ENCODE data around the gene GPR146. TPM values are rescaled to one million over a fixed set of nuclear protein-coding genes. Genes with fewer than 3 reads are reported as not detected.

Gene GPR146, protein sequence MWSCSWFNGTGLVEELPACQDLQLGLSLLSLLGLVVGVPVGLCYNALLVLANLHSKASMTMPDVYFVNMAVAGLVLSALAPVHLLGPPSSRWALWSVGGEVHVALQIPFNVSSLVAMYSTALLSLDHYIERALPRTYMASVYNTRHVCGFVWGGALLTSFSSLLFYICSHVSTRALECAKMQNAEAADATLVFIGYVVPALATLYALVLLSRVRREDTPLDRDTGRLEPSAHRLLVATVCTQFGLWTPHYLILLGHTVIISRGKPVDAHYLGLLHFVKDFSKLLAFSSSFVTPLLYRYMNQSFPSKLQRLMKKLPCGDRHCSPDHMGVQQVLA
- 1.1 to 2.8 TPM (median 2.1 TPM) in 5 replicates for total RNA-seq (2022; extraction: Qiagen RNA extraction)

DNA sequence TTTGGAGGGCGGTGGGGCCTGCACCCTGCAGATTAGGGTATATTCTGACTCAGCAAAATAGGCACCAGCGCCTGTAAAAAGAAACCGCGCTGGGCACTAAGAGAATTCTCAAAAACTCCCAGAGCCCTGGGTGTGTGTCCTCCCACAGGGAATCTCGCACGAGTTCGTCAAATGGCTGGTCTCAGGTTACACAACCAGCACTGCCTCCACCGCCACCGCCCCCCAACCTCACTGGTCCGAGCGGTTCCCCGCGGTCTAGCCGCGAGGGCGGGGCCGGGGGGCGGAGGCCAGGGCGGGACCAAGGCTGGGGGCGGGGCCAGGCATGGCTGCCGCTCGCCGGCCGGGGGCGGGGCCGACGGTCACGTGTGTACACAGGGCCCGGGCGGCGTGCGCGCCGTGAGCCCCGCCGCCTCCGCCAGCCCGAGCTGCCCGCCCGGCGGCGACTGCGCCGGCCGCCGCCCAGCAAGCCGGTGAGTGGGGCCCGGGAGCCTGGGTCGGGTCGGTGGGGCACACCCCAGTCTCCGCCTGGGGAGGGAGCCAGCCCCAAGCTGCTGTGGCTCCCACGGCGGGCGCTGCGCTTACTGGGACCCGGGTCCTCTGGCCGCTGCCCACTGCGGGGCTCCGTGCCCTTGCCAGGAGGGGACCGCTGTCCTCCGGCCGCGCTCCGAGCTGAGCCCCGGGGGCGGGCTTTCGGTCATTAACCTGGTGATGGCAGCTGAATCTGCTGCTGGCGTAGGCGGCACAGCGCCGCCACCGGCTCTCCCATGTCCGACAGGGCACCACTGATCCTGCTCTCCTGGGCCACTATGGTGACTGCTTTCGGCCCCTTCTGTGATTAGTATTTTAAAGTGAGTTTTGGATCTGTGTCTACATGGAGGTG lies at the start of gene GPR146:
Gene GPR146 (plus strand): TSS at position 358 of the 880 bp plus-strand sequence. CDS start 12,970 bp downstream, outside the sequence.

DNA sequence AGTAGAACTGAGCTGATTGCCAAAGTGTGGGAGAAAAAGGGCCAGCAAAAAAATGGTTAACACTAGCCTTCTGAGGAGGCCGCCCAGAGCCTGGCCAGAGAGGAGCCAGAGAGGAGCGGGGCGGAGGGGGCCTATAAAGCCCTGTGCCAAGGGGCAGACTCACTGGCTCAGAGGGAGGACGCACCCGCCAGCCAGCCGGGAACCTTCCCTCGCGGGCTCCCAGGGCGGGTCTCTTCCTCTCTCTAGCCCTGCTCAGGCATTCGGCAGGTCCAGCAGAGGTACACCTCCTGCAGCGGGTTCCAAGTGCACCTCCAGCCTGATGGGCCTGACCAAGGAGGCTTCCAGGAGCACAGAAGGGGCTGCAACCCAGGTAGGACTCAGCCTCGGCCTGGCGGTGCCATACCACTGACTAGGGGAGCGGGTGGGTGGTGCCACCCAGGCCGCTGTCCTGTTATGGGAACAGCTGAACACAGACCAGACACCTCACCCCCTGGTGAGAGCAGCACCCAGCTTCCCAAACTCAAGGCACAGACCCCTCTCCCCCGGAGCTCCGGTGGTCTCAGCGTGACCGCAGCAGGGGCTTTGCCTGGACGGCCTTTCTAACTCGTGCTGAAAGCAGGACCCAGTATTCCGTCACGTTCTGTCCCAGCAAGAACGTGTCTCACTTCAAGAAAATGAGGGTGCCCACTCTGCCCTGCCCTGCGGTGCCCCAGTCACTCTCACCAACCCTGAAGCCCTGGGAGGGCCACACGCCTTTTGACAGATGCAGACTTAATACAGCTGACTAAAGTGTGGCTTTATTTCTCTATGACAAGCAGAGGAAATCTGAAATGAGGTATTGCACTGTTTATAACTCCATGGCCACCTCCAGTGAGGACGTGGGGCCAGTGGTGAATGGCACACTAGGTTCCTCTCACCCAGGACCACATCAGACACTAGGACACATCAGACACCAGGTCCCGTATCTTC lies 43.9 kb downstream of the GPR146 start, which contains the start of gene GPER1:
Gene GPER1 (plus strand): TSS at position 162 of the 969 bp plus-strand sequence. CDS start 3,616 bp downstream, outside the sequence.

Other genes starting within 250 kb of the GPR146 start
- 70.7 to 98.7 TPM (median 95.3 TPM) in 5 replicates for gene SUN1, start 212.1 kb upstream of the GPR146 start, total RNA-seq (2022; extraction: Qiagen RNA extraction)
- gene GET4, start 168.0 kb upstream of the GPR146 start, total RNA-seq (2022; extraction: Qiagen RNA extraction), result 38.1 to 70.1 TPM (median 60.2 TPM) in 5 replicates
- gene ADAP1, start 89.9 kb upstream of the GPR146 start, total RNA-seq (2022; extraction: Qiagen RNA extraction), result 3.5 to 5.4 TPM (median 4.3 TPM) in 5 replicates
- 5.5 to 7.3 TPM (median 5.9 TPM) in 5 replicates for gene COX19, start 69.0 kb upstream of the GPR146 start, total RNA-seq (2022; extraction: Qiagen RNA extraction)
- gene CYP2W1, start 61.4 kb upstream of the GPR146 start, total RNA-seq (2022; extraction: Qiagen RNA extraction), result 0.02 TPM in 1 of 5 replicates, not detected in the others
- 0.55 to 0.94 TPM (median 0.78 TPM) in 5 replicates for gene GPER1, start 43.6 kb downstream of the GPR146 start, total RNA-seq (2022; extraction: Qiagen RNA extraction)
- gene ZFAND2A, start 115.7 kb downstream of the GPR146 start, total RNA-seq (2022; extraction: Qiagen RNA extraction), result 51.9 to 61.5 TPM (median 59.2 TPM) in 5 replicates
- gene UNCX, start 188.3 kb downstream of the GPR146 start, total RNA-seq (2022; extraction: Qiagen RNA extraction), result 0.03 to 0.22 TPM (median 0.06 TPM) in 4 of 5 replicates, not detected in the other